K562 (cell line): Measurements from ENCODE around the gene H2AZ2. TPM values are rescaled to one million over a fixed set of nuclear protein-coding genes. Genes with fewer than 3 reads are reported as not detected.

Experiments
- CBFA2T3 ChIP-seq: fragments of 450-650 bp; IDR thresholded peaks from 2 replicates; pipeline ENCODE4 v1.6.1; 2017
- CTCFL ChIP-seq: IDR thresholded peaks from 2 replicates; pipeline ENCODE4 v1.6.1; 2011; ENCODE audit warnings: borderline replicate concordance, low read depth, mild to moderate bottlenecking, moderate library complexity, low read length; ENCODE audit not compliant: insufficient read depth, poor library complexity, severe bottlenecking
- NCOA4 ChIP-seq: fragments of 450-650 bp; IDR thresholded peaks from 2 replicates; pipeline ENCODE4 v1.6.1; 2018; ENCODE audit warnings: mild to moderate bottlenecking; ENCODE audit not compliant: partially characterized antibody
- PHTF2 ChIP-seq: fragments of 250-450 bp; sonication (Bioruptor Pico); IDR thresholded peaks from 2 replicates; pipeline ENCODE4 v1.5.0; 2021; ENCODE audit warnings: mild to moderate bottlenecking
- THRAP3 ChIP-seq: fragments of 450-650 bp; IDR thresholded peaks from 2 replicates; pipeline ENCODE4 v1.6.1; 2016; ENCODE audit warnings: mild to moderate bottlenecking, inconsistent platforms, borderline replicate concordance
- ZSCAN29 ChIP-seq: fragments of 450-650 bp; IDR thresholded peaks from 2 replicates; pipeline ENCODE4 v1.6.1; 2017
- polyA plus RNA-seq, 8 experiments: library from polyadenylated mRNA; depleted of rRNA in 4 of 8; stranded (reverse) in 5 of 8; unstranded in 3 of 8; fragments of >200 nt; fragmentation: Nextera tagmentation in 2 of 8; fragmentation: Illumina TruSeq in 1 of 8; extraction: Ambion mirVana in 2 of 8; extraction: Trizol in 1 of 8; gene quantifications; 2 replicates each; pipeline versions ENCODE4 v1.2.1 to v1.2.3, GENCODE V29; 2011 to 2014; ENCODE audit warnings: inconsistent platforms in 1 of 8, missing spikeins in 1 of 8
- total RNA-seq, 7 experiments: library from RNA; depleted of rRNA in 6 of 7; stranded (reverse); fragments of >200 nt in 6 of 7; fragmentation: Illumina TruSeq in 2 of 7; extraction: Trizol in 2 of 7; gene quantifications; 2 replicates each; pipeline versions ENCODE4 v1.2.1 to v1.2.3, GENCODE V29; 2011 to 2021; ENCODE audit warnings: low replicate concordance in 1 of 7
- TF ChIP-seq, protein P1 (sequence below): fragments of 450-650 bp; IDR thresholded peaks from 2 replicates; pipeline ENCODE4 v1.7.0; 2016; ENCODE audit warnings: borderline replicate concordance
- TF ChIP-seq, protein P2 (sequence below), 2 experiments: IDR thresholded peaks in 1 of 2; conservative IDR thresholded peaks in 1 of 2; 2 replicates each; pipeline ENCODE4 v1.6.1; 2016; ENCODE audit warnings: low read depth in 2 of 2, mild to moderate bottlenecking in 1 of 2, missing compliant biosample characterization in 1 of 2, missing genetic modification characterization in 1 of 2, moderate library complexity in 1 of 2

H2AZ2 gene
- total and polyA plus RNA-seq, 9 of the 15 experiments (the other 6 are each of a cell fraction or from before 2014, with no cell fraction given) = 105 to 382 (median 286) TPM

GRCh38 chr7:44880317-44881018 is 32.6 kb upstream of the H2AZ2 start (continued):
- TF ChIP-seq, protein P1, sequence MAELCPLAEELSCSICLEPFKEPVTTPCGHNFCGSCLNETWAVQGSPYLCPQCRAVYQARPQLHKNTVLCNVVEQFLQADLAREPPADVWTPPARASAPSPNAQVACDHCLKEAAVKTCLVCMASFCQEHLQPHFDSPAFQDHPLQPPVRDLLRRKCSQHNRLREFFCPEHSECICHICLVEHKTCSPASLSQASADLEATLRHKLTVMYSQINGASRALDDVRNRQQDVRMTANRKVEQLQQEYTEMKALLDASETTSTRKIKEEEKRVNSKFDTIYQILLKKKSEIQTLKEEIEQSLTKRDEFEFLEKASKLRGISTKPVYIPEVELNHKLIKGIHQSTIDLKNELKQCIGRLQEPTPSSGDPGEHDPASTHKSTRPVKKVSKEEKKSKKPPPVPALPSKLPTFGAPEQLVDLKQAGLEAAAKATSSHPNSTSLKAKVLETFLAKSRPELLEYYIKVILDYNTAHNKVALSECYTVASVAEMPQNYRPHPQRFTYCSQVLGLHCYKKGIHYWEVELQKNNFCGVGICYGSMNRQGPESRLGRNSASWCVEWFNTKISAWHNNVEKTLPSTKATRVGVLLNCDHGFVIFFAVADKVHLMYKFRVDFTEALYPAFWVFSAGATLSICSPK = no peak
- TF ChIP-seq CTCFL (no peak), PHTF2 (CRISPR knock-in tag) (no peak), THRAP3 (no peak), ZSCAN29 (no peak), CBFA2T3 (peak; percentile 16; the same call in 1 of the 2 replicates), NCOA4 (no peak)
- TF ChIP-seq, protein P2, sequence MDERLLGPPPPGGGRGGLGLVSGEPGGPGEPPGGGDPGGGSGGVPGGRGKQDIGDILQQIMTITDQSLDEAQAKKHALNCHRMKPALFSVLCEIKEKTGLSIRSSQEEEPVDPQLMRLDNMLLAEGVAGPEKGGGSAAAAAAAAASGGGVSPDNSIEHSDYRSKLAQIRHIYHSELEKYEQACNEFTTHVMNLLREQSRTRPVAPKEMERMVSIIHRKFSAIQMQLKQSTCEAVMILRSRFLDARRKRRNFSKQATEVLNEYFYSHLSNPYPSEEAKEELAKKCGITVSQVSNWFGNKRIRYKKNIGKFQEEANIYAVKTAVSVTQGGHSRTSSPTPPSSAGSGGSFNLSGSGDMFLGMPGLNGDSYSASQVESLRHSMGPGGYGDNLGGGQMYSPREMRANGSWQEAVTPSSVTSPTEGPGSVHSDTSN (CRISPR knock-in tag; IDR thresholded peaks at IDR 0.05; ENCODE audit: low read depth) = no peak
- TF ChIP-seq, protein P2 (tag; conservative IDR thresholded peaks at IDR 0.05; ENCODE audit: low read depth) = peak; percentile 63
